Activated naive CD8-positive, alpha-beta T cell treated with anti-CD3 and anti-CD28 coated beads, Interleukin-2, amount 10 ng/mL, durations not matched to agents 7 days and 5 days (primary cell): ENCODE data around the gene RMI2. TPM values are rescaled to one million over a fixed set of nuclear protein-coding genes. Genes with fewer than 3 reads are reported as not detected.

Experiments used
- ATAC-seq: fragments of 150-1000 bp; cut with Tn5 transposase; one replicate; pipeline ENCODE4 v1.10.0; 2021; ENCODE audit warnings: low read depth, moderate library complexity
- POLR2A ChIA-PET: fragments of 350-600 bp; sonication (Branson Sonifier 250); formaldehyde crosslinking; loops from one replicate; lab custom pipeline; 2021; ENCODE audit warnings: antibody characterized with exemption; lab: Charles Lee
- DNase-seq: peaks from one replicate; pipeline ENCODE4 v3.0.0; 2021
- H3K27ac Mint-ChIP-seq: one replicate; pipeline ENCODE4 v1.8.0; 2022; ENCODE audit warnings: mild to moderate bottlenecking, mixed read lengths
- H3K27me3 Mint-ChIP-seq: one replicate; pipeline ENCODE4 v1.8.0; 2022; ENCODE audit warnings: mild to moderate bottlenecking, moderate library complexity, mixed read lengths
- H3K36me3 Mint-ChIP-seq: one replicate; pipeline ENCODE4 v1.8.0; 2021; ENCODE audit warnings: mild to moderate bottlenecking, mixed read lengths
- H3K4me1 Mint-ChIP-seq: one replicate; pipeline ENCODE4 v1.8.0; 2021; ENCODE audit warnings: mixed read lengths
- H3K4me3 Mint-ChIP-seq: one replicate; pipeline ENCODE4 v1.8.0; 2022; ENCODE audit warnings: mild to moderate bottlenecking, moderate library complexity, mixed read lengths
- H3K9me3 Mint-ChIP-seq: one replicate; pipeline ENCODE4 v1.8.0; 2021; ENCODE audit warnings: mixed read lengths
- total RNA-seq, 2 experiments: library from RNA; stranded (reverse); gene quantifications; one replicate each; pipeline ENCODE4 v1.2.3, GENCODE V29; 2021

The RMI2 gene
- total RNA-seq, 2 experiments from 2014 or later, result 89.8 to 93.0 TPM

- no peaks in the 10 kb centered on the region for H3K9me3 Mint-ChIP-seq
- H3K27ac Mint-ChIP-seq, result no peak overlapping the region
- no peaks in the 10 kb centered on the region for H3K36me3 Mint-ChIP-seq
- POLR2A ChIA-PET, result no interaction called here
- DNase-seq (no peak), ATAC-seq (no peak)
- no peaks in the 10 kb centered on the region for H3K27me3 Mint-ChIP-seq
- no peak overlapping the region for H3K4me3 Mint-ChIP-seq
- H3K4me1 Mint-ChIP-seq, result peaks cover 27% of the 10 kb centered on the region
Measured at GRCh38 chr16:11303405-11304138, 41.7 kb upstream of the RMI2 start.

DNA sequence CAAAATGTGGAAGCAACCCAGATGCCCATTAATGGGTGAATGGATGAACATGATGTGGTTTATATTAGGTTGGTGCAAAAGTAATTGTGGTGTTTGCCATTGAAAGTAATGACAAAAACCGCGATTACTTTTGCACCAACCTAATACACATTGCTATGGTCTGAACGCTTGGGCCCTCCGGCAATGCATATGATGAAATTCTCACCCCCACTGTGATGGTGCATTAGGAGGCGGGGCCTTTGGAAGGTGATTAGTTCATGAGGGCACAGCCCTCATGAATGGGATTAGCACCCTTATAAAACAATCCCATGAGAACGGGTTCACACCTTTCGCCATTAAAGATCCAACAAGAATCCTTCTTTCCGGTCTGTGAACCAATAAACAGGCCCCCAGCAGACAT lies 38.9 kb upstream of the RMI2 start:
- no peaks in the 10 kb centered on the region for H3K27me3 Mint-ChIP-seq
- POLR2A ChIA-PET, result no interaction called here
- no peaks in the 10 kb centered on the region for H3K36me3 Mint-ChIP-seq
- ATAC-seq (no peak), DNase-seq (no peak)
- no peak overlapping the region for H3K4me3 Mint-ChIP-seq
- H3K27ac Mint-ChIP-seq, result no peak overlapping the region
- H3K9me3 Mint-ChIP-seq, result no peaks in the 10 kb centered on the region
- H3K4me1 Mint-ChIP-seq, result peaks cover 44% of the 10 kb centered on the region

DNA sequence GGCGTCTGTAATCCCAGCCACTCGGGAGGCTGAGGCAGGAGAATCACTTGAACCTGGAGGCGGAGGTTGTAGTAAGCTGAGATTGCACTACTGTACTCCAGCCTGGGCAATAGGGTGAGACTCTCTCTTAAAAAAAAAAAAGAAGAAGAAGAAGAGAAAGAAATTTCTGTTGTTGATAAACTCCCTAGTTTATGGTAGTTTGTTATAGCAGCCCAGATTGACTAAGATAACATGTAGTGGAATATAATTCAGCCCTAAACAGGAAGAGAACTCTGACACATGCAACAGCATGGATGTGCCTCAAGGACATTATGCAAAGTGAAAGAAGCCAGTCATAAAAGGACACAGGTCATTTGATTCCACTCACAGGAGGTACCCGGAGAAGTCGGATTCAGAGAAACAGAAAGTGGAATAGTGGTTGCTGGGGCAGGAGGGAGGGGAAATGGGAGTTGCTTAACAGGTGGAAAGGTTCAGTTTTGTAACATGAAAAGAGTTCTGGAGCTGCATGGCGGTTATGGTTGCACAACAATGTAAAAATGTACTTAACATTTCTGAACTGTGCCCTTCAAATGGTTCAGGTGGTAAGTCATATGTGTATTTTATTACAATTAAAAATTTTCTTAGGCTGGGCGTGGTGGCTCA lies 38.1 kb upstream of the RMI2 start:
- H3K27me3 Mint-ChIP-seq, result no peaks in the 10 kb centered on the region
- no peak overlapping the region for H3K27ac Mint-ChIP-seq
- H3K36me3 Mint-ChIP-seq, result no peaks in the 10 kb centered on the region
- POLR2A ChIA-PET, result interaction anchor here (1.4 to 7.3 kb wide), 3 partner anchors 9 to 51 kb away, joined by 3 to 96 read pairs (median 54); partner anchors contain the start of gene SOCS1
- H3K4me1 Mint-ChIP-seq, result peaks cover 45% of the 10 kb centered on the region
- DNase-seq (no peak), ATAC-seq (no peak)
- no peak overlapping the region for H3K4me3 Mint-ChIP-seq
- H3K9me3 Mint-ChIP-seq, result no peaks in the 10 kb centered on the region

DNA sequence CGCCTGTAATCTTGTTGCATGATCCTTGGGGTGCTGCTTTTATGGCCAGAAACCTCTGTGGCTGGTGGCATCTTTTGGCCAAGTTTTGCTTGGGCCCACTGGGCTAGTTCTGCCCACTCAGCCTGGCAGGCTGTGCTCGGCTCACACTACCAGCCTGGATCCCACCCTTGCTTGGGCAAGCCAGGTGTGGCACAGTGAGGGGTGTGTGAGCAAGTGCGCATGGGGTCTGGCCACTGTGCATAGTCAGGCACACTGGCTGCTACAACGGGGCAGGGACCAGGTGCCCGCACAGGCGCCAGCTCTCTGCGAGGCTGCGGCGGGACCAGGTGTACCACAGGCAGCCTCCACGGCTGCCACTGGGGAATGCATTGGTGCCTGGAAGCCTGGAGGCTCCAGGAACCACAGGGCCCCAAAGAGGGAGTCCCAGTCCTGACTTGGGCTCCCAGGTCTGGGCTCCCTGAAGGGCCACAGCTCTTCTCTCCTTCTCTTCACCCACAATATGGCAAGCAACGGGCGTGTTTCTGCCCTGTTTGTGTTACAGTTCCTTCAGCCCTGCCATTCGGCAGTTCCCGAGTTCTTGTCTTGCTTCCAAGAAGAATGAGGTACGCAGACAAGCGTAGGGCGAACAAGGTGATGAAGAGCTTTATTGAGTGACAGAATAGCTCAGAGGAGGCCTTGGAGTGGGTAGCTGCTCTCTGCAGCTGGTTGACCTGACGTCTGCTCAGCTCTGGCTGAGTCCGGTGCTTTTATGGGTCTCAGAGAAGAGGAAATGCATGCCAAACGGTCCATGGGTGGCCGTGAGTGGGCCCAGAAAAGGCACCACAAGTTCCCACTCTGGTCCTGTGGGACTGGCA lies 37.4 kb upstream of the RMI2 start:
- H3K36me3 Mint-ChIP-seq, result no peaks in the 10 kb centered on the region
- no peak for ATAC-seq
- H3K4me1 Mint-ChIP-seq, result peaks cover 49% of the 10 kb centered on the region
- POLR2A ChIA-PET, result interaction anchor here (1.4 to 7.3 kb wide), 3 partner anchors 10 to 52 kb away, joined by 3 to 96 read pairs (median 54); partner anchors contain the start of gene SOCS1
- H3K4me3 Mint-ChIP-seq, result no peak overlapping the region
- no peaks in the 10 kb centered on the region for H3K27me3 Mint-ChIP-seq
- no peak for DNase-seq
- H3K27ac Mint-ChIP-seq, result peak overlapping the region; percentile 38
- no peaks in the 10 kb centered on the region for H3K9me3 Mint-ChIP-seq

DNA sequence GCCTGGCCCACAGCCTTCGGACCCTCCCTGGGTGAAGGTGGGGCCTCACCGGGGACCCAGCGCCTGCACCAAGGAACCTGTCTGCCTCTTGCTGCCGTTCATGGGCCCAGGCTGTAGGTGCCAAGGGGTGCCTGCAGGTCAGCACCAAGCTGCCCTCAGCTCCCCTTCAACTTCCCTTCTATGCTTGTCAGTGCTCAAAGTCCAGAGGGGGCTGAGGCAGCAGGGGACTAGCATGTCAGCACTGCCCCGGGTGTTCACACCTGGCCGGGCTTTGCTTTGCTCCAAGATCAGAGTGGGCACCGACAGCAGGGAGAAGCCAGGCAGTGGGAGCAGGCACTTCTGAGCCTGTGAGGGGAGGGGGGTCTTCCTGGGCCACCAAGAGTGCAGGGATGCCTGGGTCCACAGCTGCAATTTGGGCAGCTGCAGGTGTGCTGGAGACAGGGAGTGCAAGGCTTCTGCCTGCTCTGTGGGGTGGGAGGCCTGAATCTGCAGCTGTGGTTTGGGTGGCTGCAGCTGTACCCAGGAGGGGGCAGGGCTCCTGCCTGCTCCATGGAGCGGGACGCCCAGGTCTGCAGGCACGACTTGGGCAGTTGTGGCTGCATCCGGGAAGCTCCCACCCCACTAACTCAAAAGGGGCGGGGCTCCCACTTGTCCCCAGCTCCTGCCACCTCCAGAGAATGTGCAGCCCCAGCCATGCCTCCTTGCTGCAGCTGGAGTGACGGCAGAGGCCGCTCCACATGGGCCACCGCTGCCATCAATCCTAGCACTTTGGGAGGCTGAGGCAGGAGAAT lies 36.6 kb upstream of the RMI2 start:
- no peak for ATAC-seq
- H3K27me3 Mint-ChIP-seq, result no peaks in the 10 kb centered on the region
- DNase-seq, result no peak
- H3K36me3 Mint-ChIP-seq, result no peaks in the 10 kb centered on the region
- H3K4me1 Mint-ChIP-seq, result peaks cover 58% of the 10 kb centered on the region
- POLR2A ChIA-PET, result interaction anchor here (1.2 to 7.3 kb wide), 4 partner anchors 10 to 53 kb away, joined by 3 to 96 read pairs (median 30); partner anchors contain the start of gene SOCS1
- no peak overlapping the region for H3K4me3 Mint-ChIP-seq
- H3K27ac Mint-ChIP-seq, result peak overlapping the region; percentile 80
- no peaks in the 10 kb centered on the region for H3K9me3 Mint-ChIP-seq

- Mint-ChIP-seq H3K27ac (peak overlapping the region; percentile 97), H3K4me3 (peak overlapping the region; percentile 69), H3K4me1 (peaks cover 64% of the 10 kb centered on the region), H3K9me3 (no peaks in the 10 kb centered on the region), H3K36me3 (no peaks in the 10 kb centered on the region), H3K27me3 (no peaks in the 10 kb centered on the region)
- POLR2A ChIA-PET, result interaction anchor here (1.0 to 7.3 kb wide), 7 partner anchors 12 to 86 kb away, joined by 3 to 96 read pairs (median 9); partner anchors contain the start of gene SOCS1
- ATAC-seq (no peak), DNase-seq (no peak)
Measured at GRCh38 chr16:11309895-11310633, 35.2 kb upstream of the RMI2 start.

GRCh38 chr16:11310634-11310977 lies 34.7 kb upstream of the RMI2 start:
- Mint-ChIP-seq H3K4me1 (peaks cover 63% of the 10 kb centered on the region), H3K27me3 (no peaks in the 10 kb centered on the region), H3K27ac (peak overlapping the region; percentile 97), H3K9me3 (no peaks in the 10 kb centered on the region), H3K4me3 (peak overlapping the region; percentile 69), H3K36me3 (no peaks in the 10 kb centered on the region)
- ATAC-seq (no peak), DNase-seq (no peak)
- POLR2A ChIA-PET, result interaction anchor here (1.0 to 7.3 kb wide), 6 partner anchors 12 to 86 kb away, joined by 3 to 96 read pairs (median 13); partner anchors contain the start of gene SOCS1

GRCh38 chr16:11310997-11311561 lies 34.2 kb upstream of the RMI2 start:
- POLR2A ChIA-PET, result interaction anchor here (1.0 to 7.3 kb wide), 10 partner anchors 10 to 87 kb away, joined by 3 to 96 read pairs (median 6); partner anchors contain the start of genes RMI2 and SOCS1
- Mint-ChIP-seq H3K4me1 (peaks cover 61% of the 10 kb centered on the region), H3K9me3 (no peaks in the 10 kb centered on the region), H3K4me3 (peak overlapping the region; percentile 69), H3K27ac (peak overlapping the region; percentile 97), H3K36me3 (no peaks in the 10 kb centered on the region), H3K27me3 (no peaks in the 10 kb centered on the region)
- ATAC-seq, result peak; percentile 83
- DNase-seq, result peak; percentile 72

DNA sequence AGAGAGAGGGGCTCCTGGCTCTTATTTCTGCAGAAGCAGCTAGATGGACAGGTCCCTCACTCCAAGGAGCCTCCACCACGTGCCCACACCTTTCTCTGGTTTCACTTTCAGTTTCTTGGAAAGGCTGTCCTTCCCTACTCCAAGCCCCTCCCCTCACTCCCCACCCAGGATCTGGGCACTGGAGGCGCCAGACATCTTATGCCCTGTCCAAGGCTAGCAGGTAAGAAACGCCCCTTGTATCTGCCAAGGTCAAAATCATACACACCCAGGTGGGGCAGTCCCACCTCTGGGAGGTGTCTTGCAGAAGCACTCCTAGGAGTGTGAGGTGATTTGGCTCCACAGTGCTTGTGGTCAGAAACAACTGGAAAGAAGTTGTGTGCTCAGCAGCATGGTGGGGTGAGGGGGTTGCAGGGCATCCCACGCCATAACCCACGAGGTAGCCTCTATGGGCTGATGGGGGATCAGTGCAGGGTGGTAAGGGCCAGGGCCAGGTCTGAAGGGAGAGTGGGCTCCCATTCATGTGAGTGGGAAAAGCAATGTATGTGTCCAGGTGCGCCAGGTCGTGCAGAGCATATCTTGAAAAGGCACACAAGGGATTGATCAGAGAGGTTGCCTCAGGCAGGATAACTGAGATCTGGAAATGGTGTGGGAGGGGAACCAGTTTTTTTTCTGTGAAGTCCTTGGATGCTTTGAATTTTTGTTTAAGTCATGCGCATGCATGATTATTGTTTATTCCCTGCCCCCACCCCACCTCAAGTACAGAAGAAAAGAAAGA lies 32.4 kb upstream of the RMI2 start:
- no peaks in the 10 kb centered on the region for H3K9me3 Mint-ChIP-seq
- H3K4me3 Mint-ChIP-seq, result peak overlapping the region; percentile 58
- DNase-seq (no peak), ATAC-seq (peak; percentile 30)
- H3K27ac Mint-ChIP-seq, result peak overlapping the region; percentile 75
- H3K36me3 Mint-ChIP-seq, result no peaks in the 10 kb centered on the region
- peaks cover 68% of the 10 kb centered on the region for H3K4me1 Mint-ChIP-seq
- POLR2A ChIA-PET, result interaction anchor here (0.7 to 7.3 kb wide), 13 partner anchors 8 to 131 kb away, joined by 3 to 96 read pairs (median 3); partner anchors contain the start of genes RMI2 and SOCS1
- H3K27me3 Mint-ChIP-seq, result no peaks in the 10 kb centered on the region

DNA sequence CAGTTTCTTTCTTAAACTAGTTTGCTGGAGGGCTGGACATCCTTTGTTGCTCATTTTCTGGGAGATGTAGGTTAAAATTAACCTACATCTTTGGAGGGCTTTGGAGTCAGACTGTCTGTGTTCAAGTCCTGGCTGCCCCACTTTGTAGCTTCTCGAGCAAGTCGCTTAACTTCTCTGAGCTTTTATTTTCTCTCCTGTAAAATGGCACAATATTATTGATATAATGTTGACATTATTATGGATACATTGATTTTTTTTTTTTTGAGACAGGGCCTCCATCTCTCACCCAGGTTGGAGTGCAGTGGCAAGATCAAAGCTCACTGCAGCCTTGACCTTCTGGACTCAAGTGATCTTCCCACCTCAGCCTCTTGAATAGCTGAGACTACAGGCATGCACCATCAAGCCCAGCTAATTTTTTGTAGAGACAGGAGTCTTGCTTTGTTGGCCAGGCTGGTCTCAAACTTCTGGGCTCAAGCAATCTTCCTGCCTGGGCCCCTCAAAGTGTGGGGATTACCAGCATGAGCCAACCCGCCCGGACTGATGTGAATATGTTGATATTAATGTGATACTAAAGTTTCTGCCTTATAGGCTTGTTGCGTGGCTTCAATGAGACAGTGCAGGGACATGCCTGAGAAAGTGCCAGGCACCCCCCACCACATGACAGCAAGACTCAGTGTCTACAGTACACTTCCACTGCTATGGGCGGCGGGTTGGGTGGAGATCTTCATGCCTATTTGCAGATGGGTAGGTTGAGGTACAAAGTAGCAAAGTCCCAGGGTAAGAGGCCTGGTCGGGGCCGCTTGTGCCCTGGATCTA lies 31.6 kb upstream of the RMI2 start:
- Mint-ChIP-seq H3K27ac (peak overlapping the region; percentile 75), H3K4me3 (peak overlapping the region; percentile 58), H3K9me3 (no peaks in the 10 kb centered on the region), H3K27me3 (no peaks in the 10 kb centered on the region), H3K36me3 (peaks cover 3% of the 10 kb centered on the region), H3K4me1 (peaks cover 63% of the 10 kb centered on the region)
- no peak for ATAC-seq
- POLR2A ChIA-PET, result interaction anchor here (0.7 to 7.3 kb wide), 5 partner anchors 11 to 132 kb away, joined by 3 to 96 read pairs (median 3); partner anchors contain the start of genes RMI2 and SOCS1
- DNase-seq, result no peak
